ENCODE measurements around the gene H1-8.

The H1-8 gene

GRCh38 chr3:129559565-129560079 lies 16.6 kb downstream of the H1-8 start:
- Mint-ChIP-seq H3K36me3 (ENCODE audit: low read depth) (peaks cover 6% of the 10 kb centered on the region), H3K27me3 (ENCODE audit: low read depth, poor library complexity) (no peaks in the 10 kb centered on the region), H3K9me3 (no peaks in the 10 kb centered on the region), H3K4me3 (no peak overlapping the region), H3K27ac (no peak overlapping the region), H3K4me1 (peaks cover 55% of the 10 kb centered on the region)
- DNase-seq, result no peak
- TF ChIP-seq CTCF (IDR thresholded peaks at IDR 0.05), result no peak

- peaks cover 49% of the 10 kb centered on the region for H3K4me1 Mint-ChIP-seq
- peak overlapping the region; percentile 64 for H3K27ac Mint-ChIP-seq
- peak overlapping the region; percentile 44 for H3K4me3 Mint-ChIP-seq
- TF ChIP-seq CTCF (IDR thresholded peaks at IDR 0.05), result no peak
- no peaks in the 10 kb centered on the region for H3K27me3 Mint-ChIP-seq (ENCODE audit: low read depth, poor library complexity)
- DNase-seq, result peak; percentile 23
- H3K36me3 Mint-ChIP-seq (ENCODE audit: low read depth), result peaks cover 6% of the 10 kb centered on the region
- no peaks in the 10 kb centered on the region for H3K9me3 Mint-ChIP-seq
Observed at GRCh38 chr3:129560269-129560787, 17.4 kb downstream of the H1-8 start.

GRCh38 chr3:129560911-129561594 lies 18.1 kb downstream of the H1-8 start:
- H3K9me3 Mint-ChIP-seq, result no peaks in the 10 kb centered on the region
- TF ChIP-seq CTCF (IDR thresholded peaks at IDR 0.05), result no peak
- peak overlapping the region; percentile 44 for H3K4me3 Mint-ChIP-seq
- H3K4me1 Mint-ChIP-seq, result peaks cover 43% of the 10 kb centered on the region
- peak; percentile 33 for DNase-seq
- peak overlapping the region; percentile 64 for H3K27ac Mint-ChIP-seq
- H3K27me3 Mint-ChIP-seq (ENCODE audit: low read depth, poor library complexity), result no peaks in the 10 kb centered on the region
- peaks cover 6% of the 10 kb centered on the region for H3K36me3 Mint-ChIP-seq (ENCODE audit: low read depth)

- peaks cover 39% of the 10 kb centered on the region for H3K4me1 Mint-ChIP-seq
- no peak for TF ChIP-seq CTCF (IDR thresholded peaks at IDR 0.05)
- H3K9me3 Mint-ChIP-seq, result no peaks in the 10 kb centered on the region
- H3K4me3 Mint-ChIP-seq, result no peak overlapping the region
- H3K27ac Mint-ChIP-seq, result no peak overlapping the region
- H3K27me3 Mint-ChIP-seq (ENCODE audit: low read depth, poor library complexity), result no peaks in the 10 kb centered on the region
- DNase-seq, result no peak
- peaks cover 5% of the 10 kb centered on the region for H3K36me3 Mint-ChIP-seq (ENCODE audit: low read depth)
Observed at GRCh38 chr3:129561619-129562248, 18.8 kb downstream of the H1-8 start.

GRCh38 chr3:129562803-129563202 lies 19.8 kb downstream of the H1-8 start:
- H3K27ac Mint-ChIP-seq, result no peak overlapping the region
- TF ChIP-seq CTCF (IDR thresholded peaks at IDR 0.05), result no peak
- no peaks in the 10 kb centered on the region for H3K9me3 Mint-ChIP-seq
- no peak for DNase-seq
- no peaks in the 10 kb centered on the region for H3K36me3 Mint-ChIP-seq (ENCODE audit: low read depth)
- H3K4me1 Mint-ChIP-seq, result peaks cover 33% of the 10 kb centered on the region
- H3K27me3 Mint-ChIP-seq (ENCODE audit: low read depth, poor library complexity), result no peaks in the 10 kb centered on the region
- no peak overlapping the region for H3K4me3 Mint-ChIP-seq
